Adipocyte (in vitro differentiated cells): ENCODE results near the gene ENDOD1.
A peak's percentile ranks its signal among the peaks of the same experiment; 100 is the strongest.
"Not testable (repeated sequence)": the region's sequence is repeated elsewhere in the genome, so short reads cannot be mapped to it uniquely, and the experiment has no call there.

ENCODE experiments used
- DNase-seq: peaks from one replicate; pipeline ENCODE4 v3.0.0-alpha.2; 2015; ENCODE audit warnings: low read depth
- H3K27me3 ChIP-seq: replicated peaks from 2 replicates; pipeline ENCODE4 v1.7.0; 2013; ENCODE audit warnings: mild to moderate bottlenecking, low read length, moderate library complexity; ENCODE audit not compliant: control insufficient read depth, insufficient read depth
- H3K36me3 ChIP-seq: 2 replicates; pipeline ENCODE4 v1.7.0; 2013; ENCODE audit warnings: low read length, mild to moderate bottlenecking, moderate library complexity; ENCODE audit not compliant: control insufficient read depth, insufficient read depth, severe bottlenecking
- H3K4me1 ChIP-seq: 2 replicates; pipeline ENCODE4 v1.7.0; 2013; ENCODE audit warnings: mild to moderate bottlenecking, low read length, moderate library complexity; ENCODE audit not compliant: control insufficient read depth, insufficient read depth
- H3K4me3 ChIP-seq: 2 replicates; pipeline ENCODE4 v1.7.0; 2013; ENCODE audit warnings: mild to moderate bottlenecking, low read length, moderate library complexity
- H3K9ac ChIP-seq: 2 replicates; pipeline ENCODE4 v1.7.0; 2013; ENCODE audit warnings: mild to moderate bottlenecking, low read length, moderate library complexity
- H3K9me3 ChIP-seq: 2 replicates; pipeline ENCODE4 v1.7.0; 2013; ENCODE audit warnings: mild to moderate bottlenecking, low read length, moderate library complexity; ENCODE audit not compliant: control insufficient read depth

ENDOD1 gene

GRCh38 chr11:95108159-95108611, 18.5 kb downstream of the ENDOD1 start:
- no peak overlapping the region for H3K4me3 ChIP-seq
- no peak for DNase-seq

GRCh38 chr11:95108671-95109551, 19.3 kb downstream of the ENDOD1 start:
- Histone ChIP-seq H3K36me3 (peaks cover 9% of the 10 kb centered on the region), H3K4me3 (no peak overlapping the region), H3K27me3 (no peaks in the 10 kb centered on the region), H3K4me1 (no peaks in the 10 kb centered on the region), H3K9ac (no peak overlapping the region), H3K9me3 (no peaks in the 10 kb centered on the region)
- DNase-seq = peak; percentile 20

More at GRCh38 chr11:95108159-95108611, 18.5 kb downstream of the ENDOD1 start:
- Histone ChIP-seq H3K4me1 (no peaks in the 10 kb centered on the region), H3K36me3 (peaks cover 9% of the 10 kb centered on the region), H3K9me3 (no peaks in the 10 kb centered on the region), H3K27me3 (no peaks in the 10 kb centered on the region), H3K9ac (no peak overlapping the region)

GRCh38 chr11:95111471-95111870, 21.8 kb downstream of the ENDOD1 start:
- H3K9ac ChIP-seq, DNase-seq, H3K9me3 ChIP-seq, H3K36me3 ChIP-seq, H3K4me3 ChIP-seq, H3K4me1 ChIP-seq, H3K27me3 ChIP-seq: not testable (repeated sequence)

GRCh38 chr11:95111923-95112540, 22.4 kb downstream of the ENDOD1 start:
- H3K9ac ChIP-seq = no peak overlapping the region
- no peaks in the 10 kb centered on the region for H3K9me3 ChIP-seq
- no peak overlapping the region for H3K4me3 ChIP-seq
- H3K4me1 ChIP-seq = no peaks in the 10 kb centered on the region
- peaks cover 9% of the 10 kb centered on the region for H3K36me3 ChIP-seq
- H3K27me3 ChIP-seq = no peaks in the 10 kb centered on the region
- DNase-seq = no peak

- no peak overlapping the region for H3K4me3 ChIP-seq
- H3K27me3 ChIP-seq = no peaks in the 10 kb centered on the region
- H3K4me1 ChIP-seq = no peaks in the 10 kb centered on the region
- H3K9ac ChIP-seq = no peak overlapping the region
- DNase-seq = no peak
- H3K36me3 ChIP-seq = no peaks in the 10 kb centered on the region
- H3K9me3 ChIP-seq = no peaks in the 10 kb centered on the region
These were observed 26.0 kb downstream of the ENDOD1 start for GRCh38 chr11:95115597-95115996.

- Histone ChIP-seq H3K9me3 (no peaks in the 10 kb centered on the region), H3K9ac (no peak overlapping the region), H3K36me3 (no peaks in the 10 kb centered on the region), H3K27me3 (no peaks in the 10 kb centered on the region), H3K4me1 (no peaks in the 10 kb centered on the region), H3K4me3 (no peak overlapping the region)
- no peak for DNase-seq
These were observed 29.9 kb downstream of the ENDOD1 start for GRCh38 chr11:95119361-95120060.

GRCh38 chr11:95121698-95122097, 32.1 kb downstream of the ENDOD1 start:
- H3K4me3 ChIP-seq = no peak overlapping the region
- no peaks in the 10 kb centered on the region for H3K27me3 ChIP-seq
- H3K9ac ChIP-seq = no peak overlapping the region
- no peaks in the 10 kb centered on the region for H3K36me3 ChIP-seq
- H3K4me1 ChIP-seq = no peaks in the 10 kb centered on the region
- no peak for DNase-seq
- H3K9me3 ChIP-seq = no peaks in the 10 kb centered on the region

- Histone ChIP-seq H3K36me3 (peaks cover 3% of the 10 kb centered on the region), H3K4me3 (no peak overlapping the region), H3K4me1 (no peaks in the 10 kb centered on the region), H3K27me3 (no peaks in the 10 kb centered on the region), H3K9ac (no peak overlapping the region), H3K9me3 (no peaks in the 10 kb centered on the region)
- DNase-seq = no peak
These were observed 33.9 kb downstream of the ENDOD1 start for GRCh38 chr11:95123556-95123955.

- no peak for DNase-seq
- no peak overlapping the region for H3K4me3 ChIP-seq
- H3K36me3 ChIP-seq = peaks cover 17% of the 10 kb centered on the region
- no peaks in the 10 kb centered on the region for H3K9me3 ChIP-seq
- no peaks in the 10 kb centered on the region for H3K4me1 ChIP-seq
- H3K27me3 ChIP-seq = no peaks in the 10 kb centered on the region
- H3K9ac ChIP-seq = no peak overlapping the region
These were observed 39.0 kb downstream of the ENDOD1 start for GRCh38 chr11:95128602-95129001.

GRCh38 chr11:95132956-95133355, 43.3 kb downstream of the ENDOD1 start:
- Histone ChIP-seq H3K9ac (no peak overlapping the region), H3K4me3 (no peak overlapping the region), H3K9me3 (no peaks in the 10 kb centered on the region), H3K36me3 (peaks cover 17% of the 10 kb centered on the region), H3K4me1 (peaks cover 13% of the 10 kb centered on the region), H3K27me3 (no peaks in the 10 kb centered on the region)
- DNase-seq = peak; percentile 60

- Histone ChIP-seq H3K27me3 (no peaks in the 10 kb centered on the region), H3K4me1 (peaks cover 13% of the 10 kb centered on the region), H3K36me3 (peaks cover 5% of the 10 kb centered on the region), H3K9me3 (no peaks in the 10 kb centered on the region), H3K9ac (no peak overlapping the region), H3K4me3 (no peak overlapping the region)
- DNase-seq = peak; percentile 75
These were observed 44.8 kb downstream of the ENDOD1 start for GRCh38 chr11:95134491-95134890.
